ENCODE data around the gene NTHL1. TPM values are rescaled to one million over a fixed set of nuclear protein-coding genes. Genes with fewer than 3 reads are reported as not detected.

NTHL1 gene
- total RNA-seq = 10 to 100 TPM; 30.5 to 43.5 (median 34.8) TPM

- ATAC-seq (peak; percentile 95 to 97), DNase-seq (peak; percentile 89)
- Mint-ChIP-seq H3K9me3 (no peaks in the 10 kb centered on the region), H3K4me1 (ENCODE audit: low read depth) (peaks cover 16% of the 10 kb centered on the region), H3K27me3 (ENCODE audit: low read depth) (no peaks in the 10 kb centered on the region), H3K4me3 (peak within 1 kb of the TSS; percentile 91), H3K36me3 (ENCODE audit: insufficient read depth) (peaks cover 2% of the 10 kb centered on the region)
Observed at GRCh38 chr16:2047330-2048115, at the start of gene NTHL1, which contains the start of gene TSC2. Gene NTHL1 (minus strand): TSS chr16:2047834. CDS start chr16:2047823, 11 bp downstream. Gene TSC2 (plus strand): TSS chr16:2047985. CDS start chr16:2048616, 631 bp downstream.

GRCh38 chr16:2096853-2097595 is 49.4 kb upstream of the NTHL1 start:
- ATAC-seq (no peak), DNase-seq (no peak)
- H3K27me3 Mint-ChIP-seq (ENCODE audit: low read depth) = no peaks in the 10 kb centered on the region
- H3K4me3 Mint-ChIP-seq = no peak overlapping the region
- no peaks in the 10 kb centered on the region for H3K9me3 Mint-ChIP-seq
- H3K36me3 Mint-ChIP-seq (ENCODE audit: insufficient read depth) = peaks cover 8% of the 10 kb centered on the region
- no peaks in the 10 kb centered on the region for H3K4me1 Mint-ChIP-seq (ENCODE audit: low read depth)

- ATAC-seq (no peak), DNase-seq (no peak)
- Mint-ChIP-seq H3K9me3 (no peaks in the 10 kb centered on the region), H3K36me3 (ENCODE audit: insufficient read depth) (peaks cover 4% of the 10 kb centered on the region), H3K27me3 (ENCODE audit: low read depth) (no peaks in the 10 kb centered on the region), H3K4me3 (no peak overlapping the region), H3K4me1 (ENCODE audit: low read depth) (no peaks in the 10 kb centered on the region)
Observed at GRCh38 chr16:2095918-2096582, 48.4 kb upstream of the NTHL1 start.

GRCh38 chr16:2095315-2095853 is 47.8 kb upstream of the NTHL1 start:
- Mint-ChIP-seq H3K36me3 (ENCODE audit: insufficient read depth) (peaks cover 4% of the 10 kb centered on the region), H3K9me3 (no peaks in the 10 kb centered on the region), H3K4me1 (ENCODE audit: low read depth) (no peaks in the 10 kb centered on the region), H3K4me3 (no peak overlapping the region), H3K27me3 (ENCODE audit: low read depth) (no peaks in the 10 kb centered on the region)
- ATAC-seq = no peak
- DNase-seq = no peak

GRCh38 chr16:2093793-2094192 is 46.2 kb upstream of the NTHL1 start:
- ATAC-seq = no peak
- DNase-seq = no peak
- H3K9me3 Mint-ChIP-seq = no peaks in the 10 kb centered on the region
- H3K4me1 Mint-ChIP-seq (ENCODE audit: low read depth) = no peaks in the 10 kb centered on the region
- no peak overlapping the region for H3K4me3 Mint-ChIP-seq
- H3K27me3 Mint-ChIP-seq (ENCODE audit: low read depth) = no peaks in the 10 kb centered on the region
- H3K36me3 Mint-ChIP-seq (ENCODE audit: insufficient read depth) = peaks cover 8% of the 10 kb centered on the region

- Mint-ChIP-seq H3K9me3 (no peaks in the 10 kb centered on the region), H3K4me3 (no peak overlapping the region), H3K36me3 (ENCODE audit: insufficient read depth) (peaks cover 8% of the 10 kb centered on the region), H3K4me1 (ENCODE audit: low read depth) (no peaks in the 10 kb centered on the region), H3K27me3 (ENCODE audit: low read depth) (no peaks in the 10 kb centered on the region)
- ATAC-seq (no peak), DNase-seq (no peak)
Observed at GRCh38 chr16:2092866-2093265, 45.2 kb upstream of the NTHL1 start.

GRCh38 chr16:2092256-2092620 is 44.6 kb upstream of the NTHL1 start:
- DNase-seq (no peak), ATAC-seq (no peak)
- Mint-ChIP-seq H3K4me3 (no peak overlapping the region), H3K9me3 (no peaks in the 10 kb centered on the region), H3K27me3 (ENCODE audit: low read depth) (no peaks in the 10 kb centered on the region), H3K4me1 (ENCODE audit: low read depth) (no peaks in the 10 kb centered on the region), H3K36me3 (ENCODE audit: insufficient read depth) (peaks cover 8% of the 10 kb centered on the region)

- Mint-ChIP-seq H3K4me1 (ENCODE audit: low read depth) (no peaks in the 10 kb centered on the region), H3K36me3 (ENCODE audit: insufficient read depth) (peaks cover 8% of the 10 kb centered on the region), H3K9me3 (no peaks in the 10 kb centered on the region), H3K4me3 (no peak overlapping the region), H3K27me3 (ENCODE audit: low read depth) (no peaks in the 10 kb centered on the region)
- ATAC-seq (no peak), DNase-seq (no peak)
Observed at GRCh38 chr16:2091547-2092255, 44.1 kb upstream of the NTHL1 start.

GRCh38 chr16:2090777-2091546 is 43.3 kb upstream of the NTHL1 start:
- Mint-ChIP-seq H3K36me3 (ENCODE audit: insufficient read depth) (peaks cover 8% of the 10 kb centered on the region), H3K4me1 (ENCODE audit: low read depth) (no peaks in the 10 kb centered on the region), H3K4me3 (no peak overlapping the region), H3K9me3 (no peaks in the 10 kb centered on the region), H3K27me3 (ENCODE audit: low read depth) (no peaks in the 10 kb centered on the region)
- DNase-seq (no peak), ATAC-seq (peak; percentile 31 to 32)

GRCh38 chr16:2090481-2090776 is 42.8 kb upstream of the NTHL1 start:
- Mint-ChIP-seq H3K4me3 (no peak overlapping the region), H3K27me3 (ENCODE audit: low read depth) (no peaks in the 10 kb centered on the region), H3K4me1 (ENCODE audit: low read depth) (no peaks in the 10 kb centered on the region), H3K9me3 (no peaks in the 10 kb centered on the region), H3K36me3 (ENCODE audit: insufficient read depth) (peaks cover 5% of the 10 kb centered on the region)
- ATAC-seq = no peak
- DNase-seq = no peak

- H3K9me3 Mint-ChIP-seq = no peaks in the 10 kb centered on the region
- H3K36me3 Mint-ChIP-seq (ENCODE audit: insufficient read depth) = peaks cover 5% of the 10 kb centered on the region
- no peaks in the 10 kb centered on the region for H3K27me3 Mint-ChIP-seq (ENCODE audit: low read depth)
- DNase-seq (no peak), ATAC-seq (no peak)
- H3K4me1 Mint-ChIP-seq (ENCODE audit: low read depth) = no peaks in the 10 kb centered on the region
- no peak overlapping the region for H3K4me3 Mint-ChIP-seq
Observed at GRCh38 chr16:2089706-2090480, 42.3 kb upstream of the NTHL1 start.

GRCh38 chr16:2088759-2089358 is 41.2 kb upstream of the NTHL1 start:
- H3K36me3 Mint-ChIP-seq (ENCODE audit: insufficient read depth) = peaks cover 5% of the 10 kb centered on the region
- ATAC-seq = no peak
- no peaks in the 10 kb centered on the region for H3K27me3 Mint-ChIP-seq (ENCODE audit: low read depth)
- H3K4me1 Mint-ChIP-seq (ENCODE audit: low read depth) = no peaks in the 10 kb centered on the region
- H3K4me3 Mint-ChIP-seq = no peak overlapping the region
- H3K9me3 Mint-ChIP-seq = no peaks in the 10 kb centered on the region
- no peak for DNase-seq
